Suppressor macrophage (primary cell): ENCODE results near the gene PMEPA1.
"Not testable (repeated sequence)": the region's sequence is repeated elsewhere in the genome, so short reads cannot be mapped to it uniquely, and the experiment has no call there.

Experiments used
- DNase-seq, 4 experiments: peaks; one replicate each; pipeline ENCODE4 v3.0.0-alpha.2; 2020 to 2022

PMEPA1 gene

GRCh38 chr20:57649617-57650015, 60.2 kb downstream of the PMEPA1 start:
- DNase-seq, result no peak

GRCh38 chr20:57648878-57649616, 60.8 kb downstream of the PMEPA1 start:
- no peak for DNase-seq

DNA sequence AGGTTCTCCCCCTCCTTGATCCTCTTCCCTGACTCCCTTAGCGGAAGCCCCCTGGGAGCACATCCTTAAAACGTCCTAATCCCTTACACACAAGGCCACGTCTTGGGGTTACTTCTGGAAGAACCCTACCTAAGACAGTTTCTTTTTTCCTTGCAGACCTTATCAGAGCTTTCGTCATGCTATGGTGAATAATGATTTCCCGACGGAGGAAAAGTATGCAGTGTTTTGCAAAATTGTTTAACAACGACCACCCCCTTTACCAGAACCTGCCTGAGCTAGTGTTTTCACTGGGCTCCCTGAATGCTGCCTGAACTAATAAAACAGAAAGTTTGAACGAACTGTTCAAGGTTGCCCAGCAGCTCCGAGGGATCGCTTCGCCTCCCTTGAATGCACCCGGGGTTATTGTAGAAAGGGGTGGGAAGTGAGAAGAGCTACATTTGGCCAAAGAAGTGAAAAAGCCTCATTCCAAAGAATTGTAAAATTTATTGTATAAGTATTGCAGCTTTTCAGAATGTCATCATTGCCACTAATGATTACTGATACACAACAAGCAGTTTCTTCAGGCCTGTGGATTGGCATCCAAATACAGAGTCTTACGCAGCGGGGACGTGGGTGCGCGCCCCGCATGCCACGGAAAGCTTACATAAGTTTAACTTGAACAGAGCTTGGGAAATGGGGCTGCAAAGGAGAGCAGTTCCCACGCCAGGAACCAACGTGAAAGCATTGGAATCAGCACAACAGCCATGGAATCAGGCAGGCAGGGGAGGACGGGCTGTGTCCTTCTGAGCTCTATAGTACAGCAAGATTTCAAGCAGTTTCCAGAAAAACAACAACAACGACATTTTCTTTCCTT, 61.7 kb downstream of the PMEPA1 start:
- no peak for DNase-seq

GRCh38 chr20:57647006-57647932, 62.5 kb downstream of the PMEPA1 start:
- no peak for DNase-seq

- DNase-seq, result no peak
Measured at GRCh38 chr20:57638895-57639236, 70.9 kb downstream of the PMEPA1 start.

GRCh38 chr20:57638173-57638894, 71.5 kb downstream of the PMEPA1 start:
- DNase-seq, result no peak

GRCh38 chr20:57633945-57634491, 75.8 kb downstream of the PMEPA1 start:
- DNase-seq, result no peak

GRCh38 chr20:57632286-57632685, 77.5 kb downstream of the PMEPA1 start:
- no peak for DNase-seq

- peak in 3 of 4 experiments; percentile 38 to 51 (median 39) for DNase-seq
Measured at GRCh38 chr20:57630061-57630460, 79.8 kb downstream of the PMEPA1 start.

DNA sequence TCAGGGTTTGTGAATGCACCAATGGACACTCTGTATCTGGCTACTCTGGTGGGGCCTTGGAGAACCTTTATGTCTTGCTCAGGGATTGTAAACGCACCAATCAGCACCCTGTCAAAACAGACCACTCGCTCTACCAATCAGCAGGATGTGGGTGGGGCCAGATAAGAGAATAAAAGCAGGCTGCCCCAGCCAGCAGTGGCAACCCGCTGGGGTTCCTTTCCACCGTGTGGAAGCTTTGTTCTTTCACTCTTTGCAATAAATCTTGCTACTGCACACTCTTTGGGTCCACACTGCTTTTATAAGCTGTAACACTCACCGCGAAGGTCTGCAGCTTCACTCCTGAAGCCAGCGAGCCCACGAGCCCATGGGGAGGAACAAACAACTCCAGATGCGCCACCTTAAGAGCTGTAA, 80.3 kb downstream of the PMEPA1 start:
- peak in 1 of 4 experiments; percentile 13 for DNase-seq

DNA sequence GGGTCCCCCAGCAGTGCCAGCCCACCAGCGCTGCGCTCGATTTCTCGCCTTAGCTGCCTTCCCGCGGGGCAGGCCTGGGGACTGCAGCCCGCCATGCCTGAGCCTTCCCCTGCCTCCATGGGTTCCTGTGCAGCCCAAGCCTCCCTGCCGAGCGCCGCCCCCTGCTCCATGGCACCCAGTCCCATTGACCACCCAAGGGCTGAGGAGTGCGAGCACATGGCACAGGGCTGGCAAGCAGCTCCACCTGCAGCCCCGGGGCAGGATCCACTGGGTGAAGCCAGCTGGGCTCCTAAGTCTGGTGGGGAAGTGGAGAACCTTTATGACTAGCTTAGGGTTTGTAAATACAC, 80.9 kb downstream of the PMEPA1 start:
- DNase-seq, result not testable (repeated sequence)

DNA sequence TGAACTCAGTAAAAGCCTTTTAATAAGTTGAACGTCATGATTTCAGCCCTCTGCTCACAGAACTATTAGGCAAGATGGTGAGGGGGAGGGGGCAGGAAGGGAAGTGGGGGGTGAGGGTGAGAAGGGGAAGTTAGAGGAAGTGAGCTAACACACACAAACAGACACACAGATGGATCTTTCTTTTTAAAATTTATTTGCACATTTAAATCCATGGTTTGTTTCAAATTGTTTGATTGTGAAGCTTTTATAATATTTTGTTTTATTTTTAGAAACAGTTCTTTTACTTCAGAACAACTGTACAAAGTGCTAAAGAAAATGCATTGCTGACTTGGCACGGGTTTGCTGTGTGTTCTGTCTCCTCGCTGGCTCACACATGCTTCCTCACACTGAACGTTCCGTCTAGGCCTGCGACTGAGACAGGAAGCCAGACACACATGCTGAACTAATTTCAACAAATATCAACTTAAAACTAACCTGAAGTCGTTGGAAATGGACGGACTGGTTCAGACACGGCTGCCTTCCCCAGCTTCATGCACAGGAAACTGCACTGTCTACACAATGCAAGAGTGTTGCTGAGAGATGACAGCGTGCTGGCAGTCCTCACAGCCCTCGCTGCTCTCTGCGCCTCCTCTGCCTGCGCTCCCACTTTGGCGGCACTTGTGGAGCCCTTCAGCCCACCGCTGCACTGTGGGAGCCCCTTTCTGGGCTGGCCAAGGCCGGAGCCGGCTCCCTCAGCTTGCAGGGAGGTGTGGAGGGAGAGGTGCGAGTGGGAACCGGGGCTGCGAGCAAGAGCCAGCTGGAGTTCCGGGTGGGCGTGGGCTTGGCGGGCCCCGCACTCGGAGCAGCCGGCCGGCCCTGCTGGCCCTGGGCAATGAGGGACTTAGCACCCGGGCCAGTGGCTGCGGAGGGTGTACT, 81.5 kb downstream of the PMEPA1 start:
- peak; percentile 74 to 94 (median 82) for DNase-seq

DNA sequence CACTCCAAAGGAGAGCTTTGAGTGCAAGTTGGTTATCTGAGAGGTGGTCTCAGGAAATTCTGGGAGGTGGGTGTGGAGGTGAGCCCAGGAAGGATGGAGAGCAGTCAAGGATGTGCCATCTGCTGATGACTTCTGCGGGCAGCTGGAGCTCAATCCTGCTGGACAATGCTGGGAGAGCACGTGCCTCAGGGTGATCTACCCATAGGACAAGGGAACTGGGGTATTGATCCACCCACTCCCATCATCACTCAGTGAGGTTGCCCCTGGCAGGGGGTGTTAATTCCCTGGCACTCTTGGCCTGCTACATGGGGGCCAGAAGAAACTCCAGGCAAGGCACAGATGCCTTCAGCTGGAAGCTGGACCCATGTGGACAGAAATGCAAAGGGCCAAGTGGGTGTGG, 82.5 kb downstream of the PMEPA1 start:
- no peak for DNase-seq

GRCh38 chr20:57625978-57626377, 83.8 kb downstream of the PMEPA1 start:
- no peak for DNase-seq

GRCh38 chr20:57625181-57625958, 84.4 kb downstream of the PMEPA1 start:
- DNase-seq, result no peak

GRCh38 chr20:57624124-57624523, 85.7 kb downstream of the PMEPA1 start:
- DNase-seq, result no peak

- DNase-seq, result peak; percentile 16 to 64 (median 30)
Measured at GRCh38 chr20:57622579-57623381, 87.0 kb downstream of the PMEPA1 start.

- no peak for DNase-seq
Measured at GRCh38 chr20:57622201-57622570, 87.6 kb downstream of the PMEPA1 start.
